ENCODE data around the gene KCNRG. TPM values are rescaled to one million over a fixed set of nuclear protein-coding genes. Genes with fewer than 3 reads are reported as not detected.
A peak's percentile ranks its signal among the peaks of the same experiment; 100 is the strongest.

KCNRG gene
- total and polyA plus RNA-seq, 9 of the 15 experiments (the other 6 are each of a cell fraction or from before 2014, with no cell fraction given): 0.36 to 1.1 (median 0.53) TPM

DNA sequence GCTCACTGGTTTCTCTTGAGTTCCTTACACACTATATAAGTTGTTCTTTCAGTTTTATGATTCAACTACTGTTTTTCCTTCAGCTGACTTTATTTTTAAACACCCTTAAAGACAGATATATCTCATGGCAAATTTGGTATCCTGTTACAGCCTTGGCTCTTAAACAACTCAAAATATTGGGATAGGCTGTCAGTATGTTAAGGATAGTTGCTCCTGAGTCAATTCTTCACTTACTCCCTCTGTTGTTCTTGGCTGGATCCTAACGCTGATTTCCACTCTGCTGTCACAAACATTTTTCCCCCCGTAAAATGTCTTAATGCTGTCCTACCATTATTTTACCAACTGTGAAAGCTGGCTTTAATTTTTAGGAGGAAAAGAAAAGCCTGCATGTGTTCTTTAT lies 1.2 kb downstream of the KCNRG start (continued):
- TF ChIP-seq, protein P1, sequence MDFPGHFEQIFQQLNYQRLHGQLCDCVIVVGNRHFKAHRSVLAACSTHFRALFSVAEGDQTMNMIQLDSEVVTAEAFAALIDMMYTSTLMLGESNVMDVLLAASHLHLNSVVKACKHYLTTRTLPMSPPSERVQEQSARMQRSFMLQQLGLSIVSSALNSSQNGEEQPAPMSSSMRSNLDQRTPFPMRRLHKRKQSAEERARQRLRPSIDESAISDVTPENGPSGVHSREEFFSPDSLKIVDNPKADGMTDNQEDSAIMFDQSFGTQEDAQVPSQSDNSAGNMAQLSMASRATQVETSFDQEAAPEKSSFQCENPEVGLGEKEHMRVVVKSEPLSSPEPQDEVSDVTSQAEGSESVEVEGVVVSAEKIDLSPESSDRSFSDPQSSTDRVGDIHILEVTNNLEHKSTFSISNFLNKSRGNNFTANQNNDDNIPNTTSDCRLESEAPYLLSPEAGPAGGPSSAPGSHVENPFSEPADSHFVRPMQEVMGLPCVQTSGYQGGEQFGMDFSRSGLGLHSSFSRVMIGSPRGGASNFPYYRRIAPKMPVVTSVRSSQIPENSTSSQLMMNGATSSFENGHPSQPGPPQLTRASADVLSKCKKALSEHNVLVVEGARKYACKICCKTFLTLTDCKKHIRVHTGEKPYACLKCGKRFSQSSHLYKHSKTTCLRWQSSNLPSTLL (IDR thresholded peaks at IDR 0.05): no peak
- TF ChIP-seq FOXA1 (IDR thresholded peaks at IDR 0.05; ENCODE audit: borderline replicate concordance) (no peak), HDAC6 (IDR thresholded peaks at IDR 0.05; ENCODE audit: low read depth, low read length) (no peak), EZH2 (IDR thresholded peaks at IDR 0.05; ENCODE audit: borderline replicate concordance, low read depth, low read length) (no peak), RNF2 (IDR thresholded peaks at IDR 0.05) (no peak), EP400 (IDR thresholded peaks at IDR 0.05) (no peak), KHSRP (IDR thresholded peaks at IDR 0.05) (no peak)
- TF ChIP-seq, protein P2, sequence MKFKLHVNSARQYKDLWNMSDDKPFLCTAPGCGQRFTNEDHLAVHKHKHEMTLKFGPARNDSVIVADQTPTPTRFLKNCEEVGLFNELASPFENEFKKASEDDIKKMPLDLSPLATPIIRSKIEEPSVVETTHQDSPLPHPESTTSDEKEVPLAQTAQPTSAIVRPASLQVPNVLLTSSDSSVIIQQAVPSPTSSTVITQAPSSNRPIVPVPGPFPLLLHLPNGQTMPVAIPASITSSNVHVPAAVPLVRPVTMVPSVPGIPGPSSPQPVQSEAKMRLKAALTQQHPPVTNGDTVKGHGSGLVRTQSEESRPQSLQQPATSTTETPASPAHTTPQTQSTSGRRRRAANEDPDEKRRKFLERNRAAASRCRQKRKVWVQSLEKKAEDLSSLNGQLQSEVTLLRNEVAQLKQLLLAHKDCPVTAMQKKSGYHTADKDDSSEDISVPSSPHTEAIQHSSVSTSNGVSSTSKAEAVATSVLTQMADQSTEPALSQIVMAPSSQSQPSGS (CRISPR knock-in tag; IDR thresholded peaks at IDR 0.05): no peak

DNA sequence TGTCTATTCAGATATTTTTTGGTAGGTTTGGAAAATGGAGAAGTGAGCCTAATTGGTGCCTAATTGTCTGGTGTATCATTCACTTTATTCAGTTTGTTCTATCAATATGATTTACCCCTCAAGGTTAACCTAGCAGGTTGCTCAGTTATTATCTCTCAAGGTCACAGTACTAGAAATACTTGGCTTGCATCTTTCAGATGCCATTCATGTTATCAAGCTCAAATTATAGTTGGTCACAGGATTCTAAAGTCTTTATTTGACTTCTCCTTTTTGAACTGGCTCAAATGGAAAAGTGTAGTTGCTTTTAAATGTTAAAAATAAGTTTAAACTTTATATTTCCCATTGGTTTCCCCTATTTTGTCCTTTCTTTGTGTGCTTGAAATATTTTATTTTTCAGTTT lies 2.6 kb downstream of the KCNRG start:
- no peak for FAIRE-seq
- H3K4me1 ChIP-seq (replicated peaks in 1 of 2; ENCODE audit: control insufficient read depth in 2 of 2, insufficient read depth in 2 of 2, low read length in 2 of 2): peaks cover 0 to 25% of the 10 kb centered on the region in 2 experiments; a peak in 2 of 5 replicates
- in situ Hi-C loops (cut with MboI): no loop called here
- H2AFZ ChIP-seq (ENCODE audit: low read depth, low read length): no peak overlapping the region
- H4K20me1 ChIP-seq (replicated peaks; ENCODE audit: control insufficient read depth, insufficient read depth, low read length): no peaks in the 10 kb centered on the region
- intact Hi-C loops (cut with micrococcal nuclease): no loop called here
- H3K9ac ChIP-seq (ENCODE audit: insufficient read depth in 1 of 2, low read depth in 2 of 2, low read length in 2 of 2): no peak overlapping the region
- no peaks in the 10 kb centered on the region for H3K9me3 ChIP-seq (replicated peaks; ENCODE audit: control insufficient read depth, insufficient read depth, low read depth, low read length)
- POLR2A ChIA-PET: no interaction called here
- H3K79me2 ChIP-seq (ENCODE audit: control insufficient read depth, insufficient read depth, low read length): peaks cover 11% of the 10 kb centered on the region; the same call in 2 of the 3 replicates
- H3K4me3 ChIP-seq: no peak overlapping the region
- H3K27ac ChIP-seq (ENCODE audit: extremely low read depth, low read depth, low read length): no peak overlapping the region
- no peaks in the 10 kb centered on the region for H3K9me1 ChIP-seq (ENCODE audit: control insufficient read depth, insufficient read depth, low read length)
- TF ChIP-seq ESRRA (IDR thresholded peaks at IDR 0.05; ENCODE audit: borderline replicate concordance, low read depth) (peak; percentile 39; the same call in 1 of the 2 replicates), SAFB2 (IDR thresholded peaks at IDR 0.05; ENCODE audit: borderline replicate concordance, low read depth, low read length, severe bottlenecking) (no peak)
- BruUV-seq (replicated peaks): no TSS peak
- no peak for DNase-seq (ENCODE audit: extremely low read depth in 1 of 4, low spot score in 3 of 4)
- H3K36me3 ChIP-seq (ENCODE audit: control insufficient read depth, insufficient read depth, low read length): peaks cover 20% of the 10 kb centered on the region
- CTCF ChIA-PET (ENCODE audit: low intra/inter-chr PET ratio): no interaction called here
- no peaks in the 10 kb centered on the region for H3K27me3 ChIP-seq (ENCODE audit: control insufficient read depth in 2 of 2, insufficient read depth in 2 of 2, low read length in 2 of 2)
- ATAC-seq: no peak
- no peak overlapping the region for H3K4me2 ChIP-seq (ENCODE audit: insufficient read depth, low read length)
